Prostate gland (tissue), 2 donors: ENCODE results near the gene ASCC3.

Source experiments
- POLR2A ChIP-seq: fragments of 450-650 bp; IDR thresholded peaks from one replicate; pipeline ENCODE4 v1.6.1; 2016; ENCODE audit warnings: antibody characterized with exemption, mild to moderate bottlenecking
- TF ChIP-seq, protein P1 (sequence below), 4 experiments: fragments of 200-600 bp in 2 of 4; fragments of 450-650 bp in 2 of 4; sonication (generic) in 2 of 4; IDR thresholded peaks; 1 replicate in 3 of 4; 2 replicates in 1 of 4; pipeline ENCODE4 v1.5.1; 2016 to 2019; ENCODE audit warnings: antibody characterized with exemption in 4 of 4, mild to moderate bottlenecking in 2 of 4, moderate library complexity in 2 of 4

DNA sequence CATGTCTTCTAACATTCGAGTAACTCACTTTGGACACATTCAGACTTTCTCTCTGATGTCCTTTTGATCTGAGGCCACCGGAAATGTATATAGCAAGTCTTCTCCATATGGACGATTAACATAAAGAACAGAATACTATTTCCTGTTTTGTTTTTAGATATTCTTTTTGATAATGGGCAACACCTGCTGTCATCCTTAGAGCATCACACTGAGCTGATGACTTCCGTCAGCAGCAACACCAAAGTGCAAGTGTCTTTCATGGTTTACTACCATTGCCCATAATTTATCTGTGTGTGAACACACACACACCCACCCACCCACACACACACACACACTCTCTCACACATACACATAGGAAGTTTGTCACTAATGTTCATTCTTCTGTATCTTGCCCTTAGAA lies 303.7 kb downstream of the ASCC3 start:
- TF ChIP-seq POLR2A: no peak
- TF ChIP-seq, protein P1, sequence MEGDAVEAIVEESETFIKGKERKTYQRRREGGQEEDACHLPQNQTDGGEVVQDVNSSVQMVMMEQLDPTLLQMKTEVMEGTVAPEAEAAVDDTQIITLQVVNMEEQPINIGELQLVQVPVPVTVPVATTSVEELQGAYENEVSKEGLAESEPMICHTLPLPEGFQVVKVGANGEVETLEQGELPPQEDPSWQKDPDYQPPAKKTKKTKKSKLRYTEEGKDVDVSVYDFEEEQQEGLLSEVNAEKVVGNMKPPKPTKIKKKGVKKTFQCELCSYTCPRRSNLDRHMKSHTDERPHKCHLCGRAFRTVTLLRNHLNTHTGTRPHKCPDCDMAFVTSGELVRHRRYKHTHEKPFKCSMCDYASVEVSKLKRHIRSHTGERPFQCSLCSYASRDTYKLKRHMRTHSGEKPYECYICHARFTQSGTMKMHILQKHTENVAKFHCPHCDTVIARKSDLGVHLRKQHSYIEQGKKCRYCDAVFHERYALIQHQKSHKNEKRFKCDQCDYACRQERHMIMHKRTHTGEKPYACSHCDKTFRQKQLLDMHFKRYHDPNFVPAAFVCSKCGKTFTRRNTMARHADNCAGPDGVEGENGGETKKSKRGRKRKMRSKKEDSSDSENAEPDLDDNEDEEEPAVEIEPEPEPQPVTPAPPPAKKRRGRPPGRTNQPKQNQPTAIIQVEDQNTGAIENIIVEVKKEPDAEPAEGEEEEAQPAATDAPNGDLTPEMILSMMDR (IDR thresholded peaks at IDR 0.05): no peak
